ENCODE data around the gene MRGPRD. TPM values are rescaled to one million over a fixed set of nuclear protein-coding genes. Genes with fewer than 3 reads are reported as not detected.
A peak's percentile ranks its signal among the peaks of the same experiment; 100 is the strongest.
"Not testable (repeated sequence)": the region's sequence is repeated elsewhere in the genome, so short reads cannot be mapped to it uniquely, and the experiment has no call there.

The MRGPRD gene
- total RNA-seq, 1 donor: not detected

DNA sequence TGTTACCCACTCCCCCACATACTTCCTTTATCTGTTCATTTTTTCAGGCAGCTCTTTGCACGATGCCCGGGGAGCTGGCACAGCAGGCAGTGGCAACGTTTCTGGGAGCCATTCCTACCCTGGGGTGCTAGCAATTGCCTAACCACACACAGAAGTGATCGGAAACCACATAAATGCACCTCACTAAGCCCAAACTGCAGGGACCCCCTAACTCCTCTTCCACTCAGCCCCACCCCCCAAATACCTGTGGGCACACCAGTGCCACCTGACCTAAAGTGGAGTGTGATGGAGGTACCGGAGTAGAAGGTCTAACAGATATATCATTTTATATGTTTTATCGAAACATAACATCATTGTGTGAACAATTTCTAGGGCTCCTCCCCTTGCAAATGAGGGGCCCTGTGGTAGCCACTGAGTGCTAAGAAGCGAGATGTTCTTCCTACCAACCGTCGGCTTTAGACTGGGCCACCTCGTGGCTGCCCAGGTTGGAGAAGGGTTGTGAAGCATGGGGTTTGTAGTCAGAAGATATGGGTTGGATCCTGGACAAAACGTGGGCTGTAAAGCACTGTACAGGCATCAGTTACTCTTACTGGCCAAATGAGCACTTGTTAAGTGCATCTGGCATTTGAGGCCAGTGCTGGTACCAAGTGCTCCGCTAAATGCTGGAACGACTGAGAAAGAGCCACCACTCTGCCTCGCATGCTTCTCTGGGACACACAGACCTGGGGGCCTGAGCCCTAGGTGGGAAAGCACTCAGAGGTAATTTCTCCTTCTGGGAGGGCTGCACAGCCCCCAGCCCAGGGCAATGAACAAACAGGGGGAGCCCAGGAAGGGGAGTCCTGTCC, 2.8 kb downstream of the MRGPRD start:
- no peak overlapping the region for H2AFZ ChIP-seq (ENCODE audit: low read length)
- DNase-seq (ENCODE audit: insufficient read length, low spot score, missing footprints): peak; percentile 65
- no peaks in the 10 kb centered on the region for H3K36me3 ChIP-seq (ENCODE audit: insufficient read depth, low read length)
- TF ChIP-seq, protein P1, sequence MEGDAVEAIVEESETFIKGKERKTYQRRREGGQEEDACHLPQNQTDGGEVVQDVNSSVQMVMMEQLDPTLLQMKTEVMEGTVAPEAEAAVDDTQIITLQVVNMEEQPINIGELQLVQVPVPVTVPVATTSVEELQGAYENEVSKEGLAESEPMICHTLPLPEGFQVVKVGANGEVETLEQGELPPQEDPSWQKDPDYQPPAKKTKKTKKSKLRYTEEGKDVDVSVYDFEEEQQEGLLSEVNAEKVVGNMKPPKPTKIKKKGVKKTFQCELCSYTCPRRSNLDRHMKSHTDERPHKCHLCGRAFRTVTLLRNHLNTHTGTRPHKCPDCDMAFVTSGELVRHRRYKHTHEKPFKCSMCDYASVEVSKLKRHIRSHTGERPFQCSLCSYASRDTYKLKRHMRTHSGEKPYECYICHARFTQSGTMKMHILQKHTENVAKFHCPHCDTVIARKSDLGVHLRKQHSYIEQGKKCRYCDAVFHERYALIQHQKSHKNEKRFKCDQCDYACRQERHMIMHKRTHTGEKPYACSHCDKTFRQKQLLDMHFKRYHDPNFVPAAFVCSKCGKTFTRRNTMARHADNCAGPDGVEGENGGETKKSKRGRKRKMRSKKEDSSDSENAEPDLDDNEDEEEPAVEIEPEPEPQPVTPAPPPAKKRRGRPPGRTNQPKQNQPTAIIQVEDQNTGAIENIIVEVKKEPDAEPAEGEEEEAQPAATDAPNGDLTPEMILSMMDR (IDR thresholded peaks at IDR 0.05; ENCODE audit: extremely low read depth, low read depth, low read length): no peak
- H3K27me3 ChIP-seq (ENCODE audit: insufficient read depth, low read length): peaks cover 32% of the 10 kb centered on the region
- H3K4me2 ChIP-seq (ENCODE audit: insufficient read depth, low read length): no peak overlapping the region
- H3K4me1 ChIP-seq (ENCODE audit: insufficient read depth, low read length): no peaks in the 10 kb centered on the region
- no peaks in the 10 kb centered on the region for H3K79me2 ChIP-seq (ENCODE audit: insufficient read depth, low read length)
- H3K4me3 ChIP-seq (ENCODE audit: insufficient read depth, low read length): no peak overlapping the region
- no peak overlapping the region for H3K27ac ChIP-seq (ENCODE audit: low read depth, low read length)
- no peaks in the 10 kb centered on the region for H3K9me3 ChIP-seq (ENCODE audit: low read depth, low read length)
- H4K20me1 ChIP-seq (ENCODE audit: insufficient read depth, low read length): no peaks in the 10 kb centered on the region

DNA sequence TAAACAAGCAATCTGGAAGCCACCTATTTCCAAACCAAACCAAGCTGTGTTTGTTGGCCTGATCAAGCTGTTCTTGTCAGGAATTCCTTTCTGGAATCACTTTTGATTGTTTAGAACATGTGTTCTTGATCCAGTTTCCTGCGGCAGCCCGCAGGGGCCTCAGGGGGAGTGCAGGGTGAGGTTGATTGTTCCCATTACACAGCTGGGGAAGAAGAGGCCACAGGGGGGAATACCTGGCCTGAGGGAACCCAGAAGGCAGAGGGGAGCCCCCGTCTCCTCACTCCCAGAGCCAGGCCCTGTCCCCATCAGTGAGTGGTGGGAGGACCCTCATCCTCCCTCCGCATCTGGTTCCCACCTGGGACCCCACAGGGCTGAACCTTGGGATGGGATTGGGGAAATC, 4.2 kb downstream of the MRGPRD start:
- DNase-seq (ENCODE audit: insufficient read length, low spot score, missing footprints): peak; percentile 46

DNA sequence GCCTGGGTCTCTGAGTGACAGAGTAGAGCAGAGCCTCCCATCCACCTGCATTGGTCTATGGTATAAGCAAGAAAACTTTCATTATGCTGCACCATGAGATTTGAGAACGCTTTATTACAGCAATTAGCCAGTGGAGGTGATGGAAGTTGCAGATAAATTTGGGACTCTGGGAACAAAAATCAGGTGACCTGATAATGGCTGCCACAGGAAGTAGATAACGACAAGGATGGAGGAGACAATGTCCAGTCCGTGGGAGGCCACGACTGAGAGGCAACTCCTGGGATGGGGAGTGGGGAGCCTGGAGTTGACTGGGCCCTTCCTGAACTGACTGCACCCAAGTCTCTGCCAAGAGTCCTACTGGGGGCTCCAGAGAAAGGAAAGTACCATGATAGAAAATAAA, 4.7 kb downstream of the MRGPRD start:
- Histone ChIP-seq H3K4me3 (ENCODE audit: insufficient read depth, low read length) (no peak overlapping the region), H3K27ac (ENCODE audit: low read depth, low read length) (no peak overlapping the region)
- TF ChIP-seq, protein P1 (IDR thresholded peaks at IDR 0.05; ENCODE audit: extremely low read depth, low read depth, low read length): no peak

More for the DNA sequence above, 4.2 kb downstream of the MRGPRD start:
- TF ChIP-seq, protein P1 (IDR thresholded peaks at IDR 0.05; ENCODE audit: extremely low read depth, low read depth, low read length): no peak
- Histone ChIP-seq H3K79me2 (ENCODE audit: insufficient read depth, low read length) (no peaks in the 10 kb centered on the region), H3K9me3 (ENCODE audit: low read depth, low read length) (no peaks in the 10 kb centered on the region), H3K4me1 (ENCODE audit: insufficient read depth, low read length) (no peaks in the 10 kb centered on the region), H3K4me3 (ENCODE audit: insufficient read depth, low read length) (no peak overlapping the region), H3K36me3 (ENCODE audit: insufficient read depth, low read length) (no peaks in the 10 kb centered on the region), H3K27ac (ENCODE audit: low read depth, low read length) (no peak overlapping the region), H2AFZ (ENCODE audit: low read length) (no peak overlapping the region), H3K27me3 (ENCODE audit: insufficient read depth, low read length) (peaks cover 28% of the 10 kb centered on the region), H3K4me2 (ENCODE audit: insufficient read depth, low read length) (no peak overlapping the region), H4K20me1 (ENCODE audit: insufficient read depth, low read length) (no peaks in the 10 kb centered on the region)

DNA sequence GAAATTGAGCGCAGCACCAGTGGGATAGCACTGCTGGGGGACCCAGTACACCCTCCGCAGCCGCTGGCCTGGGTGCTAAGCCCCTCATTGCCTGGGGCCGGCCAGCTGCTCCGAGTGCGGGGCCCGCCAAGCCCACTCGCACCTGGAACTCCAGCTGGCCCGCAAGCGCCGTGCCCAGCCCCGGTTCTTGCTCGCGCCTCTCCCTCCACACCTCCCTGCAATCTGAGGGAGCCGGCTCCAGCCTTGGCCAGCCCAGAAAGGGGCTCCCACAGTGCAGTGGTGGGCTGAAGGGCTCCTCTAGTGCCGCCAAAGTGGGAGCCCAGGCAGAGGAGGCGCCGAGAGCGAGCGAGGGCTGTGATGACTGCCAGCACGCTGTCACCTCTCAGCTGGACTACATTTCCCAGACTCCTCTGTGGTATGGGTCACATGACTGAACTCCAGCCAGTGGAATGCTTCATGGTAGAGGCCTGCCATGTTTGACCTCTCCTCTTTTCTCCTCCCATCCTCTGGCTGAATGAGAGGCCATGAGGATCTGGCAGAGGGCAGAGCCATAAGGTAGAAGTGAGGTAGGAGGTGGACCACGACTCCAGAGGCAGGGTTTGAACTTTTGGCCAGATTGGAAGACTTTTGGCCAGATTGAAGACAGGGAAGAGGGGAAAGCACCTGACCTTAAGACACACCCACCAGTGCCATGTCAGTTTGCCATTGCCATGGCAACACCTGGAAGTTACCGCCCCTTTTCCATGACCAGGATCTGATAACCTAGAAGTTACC, 6.2 kb downstream of the MRGPRD start:
- no peaks in the 10 kb centered on the region for H3K4me1 ChIP-seq (ENCODE audit: insufficient read depth, low read length)
- DNase-seq (ENCODE audit: insufficient read length, low spot score, missing footprints): peak; percentile 86
- peak overlapping the region; percentile 65 for H2AFZ ChIP-seq (ENCODE audit: low read length)
- no peaks in the 10 kb centered on the region for H3K36me3 ChIP-seq (ENCODE audit: insufficient read depth, low read length)
- no peak overlapping the region for H3K27ac ChIP-seq (ENCODE audit: low read depth, low read length)
- TF ChIP-seq, protein P1 (IDR thresholded peaks at IDR 0.05; ENCODE audit: extremely low read depth, low read depth, low read length): no peak
- H4K20me1 ChIP-seq (ENCODE audit: insufficient read depth, low read length): no peaks in the 10 kb centered on the region
- H3K79me2 ChIP-seq (ENCODE audit: insufficient read depth, low read length): no peaks in the 10 kb centered on the region
- H3K4me2 ChIP-seq (ENCODE audit: insufficient read depth, low read length): no peak overlapping the region
- no peak overlapping the region for H3K4me3 ChIP-seq (ENCODE audit: insufficient read depth, low read length)
- no peaks in the 10 kb centered on the region for H3K9me3 ChIP-seq (ENCODE audit: low read depth, low read length)
- peaks cover 39% of the 10 kb centered on the region for H3K27me3 ChIP-seq (ENCODE audit: insufficient read depth, low read length)

More for the DNA sequence above, 4.7 kb downstream of the MRGPRD start:
- peaks cover 30% of the 10 kb centered on the region for H3K27me3 ChIP-seq (ENCODE audit: insufficient read depth, low read length)
- no peaks in the 10 kb centered on the region for H3K36me3 ChIP-seq (ENCODE audit: insufficient read depth, low read length)
- DNase-seq (ENCODE audit: insufficient read length, low spot score, missing footprints): no peak
- H2AFZ ChIP-seq (ENCODE audit: low read length): no peak overlapping the region
- no peaks in the 10 kb centered on the region for H4K20me1 ChIP-seq (ENCODE audit: insufficient read depth, low read length)
- no peak overlapping the region for H3K4me2 ChIP-seq (ENCODE audit: insufficient read depth, low read length)
- H3K79me2 ChIP-seq (ENCODE audit: insufficient read depth, low read length): no peaks in the 10 kb centered on the region
- H3K9me3 ChIP-seq (ENCODE audit: low read depth, low read length): no peaks in the 10 kb centered on the region
- no peaks in the 10 kb centered on the region for H3K4me1 ChIP-seq (ENCODE audit: insufficient read depth, low read length)

DNA sequence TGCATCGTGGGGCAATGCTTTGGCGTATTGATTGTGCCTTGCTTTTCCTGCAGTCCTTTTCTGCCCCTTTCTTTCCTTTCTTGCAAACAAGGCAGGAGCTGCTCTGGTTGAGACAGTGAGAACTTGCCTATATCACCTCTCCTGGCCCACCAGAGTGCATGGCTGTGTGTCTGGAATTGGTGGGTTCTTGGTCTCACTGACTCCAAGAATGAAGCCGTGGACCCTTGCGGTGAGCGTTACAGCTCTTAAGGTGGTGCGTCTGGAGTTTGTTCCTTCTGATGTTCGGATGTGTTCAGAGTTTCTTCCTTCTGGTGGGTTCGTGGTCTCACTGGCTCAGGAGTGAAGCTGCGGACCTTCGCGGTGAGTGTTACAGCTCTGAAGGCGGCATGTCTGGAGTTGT, 7.1 kb downstream of the MRGPRD start:
- DNase-seq (ENCODE audit: insufficient read length, low spot score, missing footprints); H3K9me3 ChIP-seq (ENCODE audit: low read depth, low read length); H3K4me2 ChIP-seq (ENCODE audit: insufficient read depth, low read length); H3K4me1 ChIP-seq (ENCODE audit: insufficient read depth, low read length); H2AFZ ChIP-seq (ENCODE audit: low read length); H3K36me3 ChIP-seq (ENCODE audit: insufficient read depth, low read length); H3K4me3 ChIP-seq (ENCODE audit: insufficient read depth, low read length); H3K27ac ChIP-seq (ENCODE audit: low read depth, low read length); H4K20me1 ChIP-seq (ENCODE audit: insufficient read depth, low read length); H3K79me2 ChIP-seq (ENCODE audit: insufficient read depth, low read length): not testable (repeated sequence)
- H3K27me3 ChIP-seq (ENCODE audit: insufficient read depth, low read length): peaks cover 34% of the 10 kb centered on the region
